Panc1 (cell line): ENCODE results near the gene EFCC1. TPM values are rescaled to one million over a fixed set of nuclear protein-coding genes. Genes with fewer than 3 reads are reported as not detected.

Experiments
- ATAC-seq: fragments of 200-7000 bp; cut with Tn5 transposase; 2 replicates; pipeline ENCODE4 v1.9.1; 2020; ENCODE audit warnings: mild to moderate bottlenecking, moderate library complexity
- BruUV-seq: library from RNA; stranded (reverse); fragments of 400-500 nt; replicated peaks from 2 replicates; lab custom pipeline; 2021; lab: Mats Ljungman, UMichigan
- CTCF ChIA-PET: fragments of 300-600 bp; sonication (Branson Sonifier 250); formaldehyde crosslinking; loops from one replicate; lab custom pipeline; 2022; ENCODE audit warnings: antibody characterized with exemption; lab: Charles Lee
- POLR2A ChIA-PET: fragments of 300-600 bp; sonication (Branson Sonifier 250); formaldehyde crosslinking; loops from one replicate; lab custom pipeline; 2022; ENCODE audit warnings: antibody characterized with exemption; lab: Charles Lee
- DNase-seq: peaks from one replicate; pipeline ENCODE4 v3.0.0-alpha.2; 2010; ENCODE audit warnings: low read depth, low spot score
- H3K27ac ChIP-seq: 2 replicates; pipeline ENCODE4 v1.5.1; 2011; ENCODE audit warnings: mild to moderate bottlenecking, low read length, inconsistent platforms
- H3K27me3 ChIP-seq: fragments of 200-500 bp; sonication (Bioruptor generic); 2 replicates; pipeline ENCODE4 v1.6.0; 2014; ENCODE audit warnings: low read length, inconsistent platforms; ENCODE audit not compliant: control insufficient read depth, insufficient read depth
- H3K36me3 ChIP-seq: fragments of 200-500 bp; sonication (Bioruptor generic); 2 replicates; pipeline ENCODE4 v1.5.1; 2014; ENCODE audit warnings: inconsistent platforms, mild to moderate bottlenecking, low read length, moderate library complexity; ENCODE audit not compliant: control insufficient read depth, insufficient read depth
- H3K4me1 ChIP-seq: 2 replicates; pipeline ENCODE4 v1.5.1; 2011; ENCODE audit warnings: inconsistent platforms, mild to moderate bottlenecking, low read length, moderate library complexity; ENCODE audit not compliant: control insufficient read depth, insufficient read depth
- H3K4me3 ChIP-seq, 2 experiments: 2 replicates each; pipeline ENCODE4 v1.5.1; 2011 to 2012; ENCODE audit warnings: low read depth in 2 of 2, low read length in 2 of 2, mild to moderate bottlenecking in 2 of 2, inconsistent platforms in 1 of 2, moderate library complexity in 1 of 2
- H3K9me3 ChIP-seq: fragments of 200-500 bp; sonication (Bioruptor generic); 2 replicates; pipeline ENCODE4 v1.5.1; 2014; ENCODE audit warnings: low read depth, mild to moderate bottlenecking, inconsistent platforms, low read length, moderate library complexity; ENCODE audit not compliant: control insufficient read depth, insufficient read depth
- POLR2AphosphoS5 ChIP-seq: IDR thresholded peaks from 2 replicates; pipeline ENCODE4 v1.6.1; 2012; ENCODE audit warnings: mild to moderate bottlenecking, low read depth, low read length, moderate library complexity
- SIN3A ChIP-seq: IDR thresholded peaks from 2 replicates; pipeline ENCODE4 v1.6.1; 2012; ENCODE audit warnings: low read depth, mild to moderate bottlenecking, low read length, moderate library complexity, borderline replicate concordance; ENCODE audit not compliant: insufficient read depth
- TCF7L2 ChIP-seq: IDR thresholded peaks from 2 replicates; pipeline ENCODE4 v1.6.1; 2011; ENCODE audit warnings: mild to moderate bottlenecking, low read depth, low read length, inconsistent platforms
- in situ Hi-C: cut with HindIII; loops from 2 replicates; pipeline ENCODE4 v1.10.0; 2016; ENCODE audit warnings: low sequenced_read_pairs, low pct_unique_long_range_greater_than_20kb
- intact Hi-C: fragments of 100-400 bp; cut with micrococcal nuclease; formaldehyde crosslinking; loops from one replicate; pipeline ENCODE4 v1.10.0; 2022; ENCODE audit not compliant: unreplicated experiment
- total RNA-seq: library from RNA; stranded (reverse); gene quantifications from one replicate; pipeline ENCODE4 v1.2.1, GENCODE V29; 2021; ENCODE audit not compliant: unreplicated experiment
- TF ChIP-seq, protein P1 (sequence below), 2 experiments: IDR thresholded peaks; 2 replicates each; pipeline ENCODE4 v1.6.1; 2011 to 2012; ENCODE audit warnings: low read depth in 2 of 2, control low read depth in 1 of 2, low read length in 1 of 2, mild to moderate bottlenecking in 1 of 2, moderate library complexity in 1 of 2; ENCODE audit not compliant: insufficient read depth in 1 of 2
- TF ChIP-seq, protein P2 (sequence below): fragments of 450-650 bp; IDR thresholded peaks from 2 replicates; pipeline ENCODE4 v1.5.1; 2017; ENCODE audit warnings: mild to moderate bottlenecking

The EFCC1 gene
- total RNA-seq, 1 experiment from 2014 or later = 0.15 TPM

DNA sequence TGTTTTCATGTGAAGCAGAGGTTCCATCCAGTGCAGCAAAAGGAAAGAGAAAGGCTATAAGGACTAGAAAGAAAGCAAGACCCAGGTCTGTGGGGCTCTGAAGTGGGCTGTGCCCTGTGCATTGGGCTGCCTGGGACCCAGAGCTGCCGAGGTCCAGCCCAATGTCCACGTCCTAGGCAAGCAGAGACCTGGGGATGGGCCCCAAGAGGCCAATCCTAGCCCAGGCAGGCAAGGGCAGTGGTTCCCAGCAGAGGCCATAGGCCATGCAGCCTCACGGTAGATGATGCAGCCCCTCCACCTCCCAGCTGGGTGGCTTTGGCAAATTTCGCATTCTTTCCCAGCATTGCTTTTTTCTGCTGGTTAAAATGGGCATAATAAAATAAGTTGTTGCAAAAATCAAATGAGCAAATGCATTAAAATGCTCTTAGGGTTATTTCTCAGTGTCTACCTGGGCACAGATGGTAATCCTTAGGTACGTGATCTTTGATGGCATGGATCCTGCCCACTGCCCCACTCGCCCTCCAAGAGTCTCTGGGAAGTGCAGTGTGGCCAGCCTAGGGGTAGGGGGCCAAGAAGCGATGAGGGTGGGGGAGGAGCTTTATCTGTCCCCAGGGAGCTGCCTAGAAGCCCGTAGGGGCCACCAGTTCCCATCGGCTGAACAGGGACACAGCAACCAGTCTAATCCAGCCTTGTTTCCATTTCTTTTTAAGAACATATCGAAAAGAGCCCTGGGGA is 37.2 kb downstream of the EFCC1 start:
- no peak overlapping the region for H3K27ac ChIP-seq
- DNase-seq (no peak), ATAC-seq (no peak)
- POLR2A ChIA-PET = interaction anchor here (0.7 kb wide), 1 partner anchor 25 kb away, joined by 5 read pairs; no protein-coding TSS in a partner anchor
- in situ Hi-C loops (no loop called here), intact Hi-C loops (no loop called here)
- no peaks in the 10 kb centered on the region for H3K9me3 ChIP-seq
- no peak overlapping the region for H3K4me3 ChIP-seq
- CTCF ChIA-PET = interaction anchor here (1.3 kb wide), 1 partner anchor 14 kb away, joined by 5 read pairs; no protein-coding TSS in a partner anchor
- H3K4me1 ChIP-seq = 0 out of 2 replicates have a peak, but pooled peaks cover 7% of the 10 kb centered on the region
- no peaks in the 10 kb centered on the region for H3K36me3 ChIP-seq
- BruUV-seq = no TSS peak
- TF ChIP-seq, protein P1, sequence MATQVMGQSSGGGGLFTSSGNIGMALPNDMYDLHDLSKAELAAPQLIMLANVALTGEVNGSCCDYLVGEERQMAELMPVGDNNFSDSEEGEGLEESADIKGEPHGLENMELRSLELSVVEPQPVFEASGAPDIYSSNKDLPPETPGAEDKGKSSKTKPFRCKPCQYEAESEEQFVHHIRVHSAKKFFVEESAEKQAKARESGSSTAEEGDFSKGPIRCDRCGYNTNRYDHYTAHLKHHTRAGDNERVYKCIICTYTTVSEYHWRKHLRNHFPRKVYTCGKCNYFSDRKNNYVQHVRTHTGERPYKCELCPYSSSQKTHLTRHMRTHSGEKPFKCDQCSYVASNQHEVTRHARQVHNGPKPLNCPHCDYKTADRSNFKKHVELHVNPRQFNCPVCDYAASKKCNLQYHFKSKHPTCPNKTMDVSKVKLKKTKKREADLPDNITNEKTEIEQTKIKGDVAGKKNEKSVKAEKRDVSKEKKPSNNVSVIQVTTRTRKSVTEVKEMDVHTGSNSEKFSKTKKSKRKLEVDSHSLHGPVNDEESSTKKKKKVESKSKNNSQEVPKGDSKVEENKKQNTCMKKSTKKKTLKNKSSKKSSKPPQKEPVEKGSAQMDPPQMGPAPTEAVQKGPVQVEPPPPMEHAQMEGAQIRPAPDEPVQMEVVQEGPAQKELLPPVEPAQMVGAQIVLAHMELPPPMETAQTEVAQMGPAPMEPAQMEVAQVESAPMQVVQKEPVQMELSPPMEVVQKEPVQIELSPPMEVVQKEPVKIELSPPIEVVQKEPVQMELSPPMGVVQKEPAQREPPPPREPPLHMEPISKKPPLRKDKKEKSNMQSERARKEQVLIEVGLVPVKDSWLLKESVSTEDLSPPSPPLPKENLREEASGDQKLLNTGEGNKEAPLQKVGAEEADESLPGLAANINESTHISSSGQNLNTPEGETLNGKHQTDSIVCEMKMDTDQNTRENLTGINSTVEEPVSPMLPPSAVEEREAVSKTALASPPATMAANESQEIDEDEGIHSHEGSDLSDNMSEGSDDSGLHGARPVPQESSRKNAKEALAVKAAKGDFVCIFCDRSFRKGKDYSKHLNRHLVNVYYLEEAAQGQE (IDR thresholded peaks at IDR 0.05; ENCODE audit: insufficient read depth in 1 of 2, low read depth in 2 of 2, low read length in 1 of 2) = no peak
- TF ChIP-seq TCF7L2 (no peak), POLR2AphosphoS5 (no peak), SIN3A (no peak)
- TF ChIP-seq, protein P2, sequence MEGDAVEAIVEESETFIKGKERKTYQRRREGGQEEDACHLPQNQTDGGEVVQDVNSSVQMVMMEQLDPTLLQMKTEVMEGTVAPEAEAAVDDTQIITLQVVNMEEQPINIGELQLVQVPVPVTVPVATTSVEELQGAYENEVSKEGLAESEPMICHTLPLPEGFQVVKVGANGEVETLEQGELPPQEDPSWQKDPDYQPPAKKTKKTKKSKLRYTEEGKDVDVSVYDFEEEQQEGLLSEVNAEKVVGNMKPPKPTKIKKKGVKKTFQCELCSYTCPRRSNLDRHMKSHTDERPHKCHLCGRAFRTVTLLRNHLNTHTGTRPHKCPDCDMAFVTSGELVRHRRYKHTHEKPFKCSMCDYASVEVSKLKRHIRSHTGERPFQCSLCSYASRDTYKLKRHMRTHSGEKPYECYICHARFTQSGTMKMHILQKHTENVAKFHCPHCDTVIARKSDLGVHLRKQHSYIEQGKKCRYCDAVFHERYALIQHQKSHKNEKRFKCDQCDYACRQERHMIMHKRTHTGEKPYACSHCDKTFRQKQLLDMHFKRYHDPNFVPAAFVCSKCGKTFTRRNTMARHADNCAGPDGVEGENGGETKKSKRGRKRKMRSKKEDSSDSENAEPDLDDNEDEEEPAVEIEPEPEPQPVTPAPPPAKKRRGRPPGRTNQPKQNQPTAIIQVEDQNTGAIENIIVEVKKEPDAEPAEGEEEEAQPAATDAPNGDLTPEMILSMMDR = no peak
- H3K27me3 ChIP-seq = no peaks in the 10 kb centered on the region

DNA sequence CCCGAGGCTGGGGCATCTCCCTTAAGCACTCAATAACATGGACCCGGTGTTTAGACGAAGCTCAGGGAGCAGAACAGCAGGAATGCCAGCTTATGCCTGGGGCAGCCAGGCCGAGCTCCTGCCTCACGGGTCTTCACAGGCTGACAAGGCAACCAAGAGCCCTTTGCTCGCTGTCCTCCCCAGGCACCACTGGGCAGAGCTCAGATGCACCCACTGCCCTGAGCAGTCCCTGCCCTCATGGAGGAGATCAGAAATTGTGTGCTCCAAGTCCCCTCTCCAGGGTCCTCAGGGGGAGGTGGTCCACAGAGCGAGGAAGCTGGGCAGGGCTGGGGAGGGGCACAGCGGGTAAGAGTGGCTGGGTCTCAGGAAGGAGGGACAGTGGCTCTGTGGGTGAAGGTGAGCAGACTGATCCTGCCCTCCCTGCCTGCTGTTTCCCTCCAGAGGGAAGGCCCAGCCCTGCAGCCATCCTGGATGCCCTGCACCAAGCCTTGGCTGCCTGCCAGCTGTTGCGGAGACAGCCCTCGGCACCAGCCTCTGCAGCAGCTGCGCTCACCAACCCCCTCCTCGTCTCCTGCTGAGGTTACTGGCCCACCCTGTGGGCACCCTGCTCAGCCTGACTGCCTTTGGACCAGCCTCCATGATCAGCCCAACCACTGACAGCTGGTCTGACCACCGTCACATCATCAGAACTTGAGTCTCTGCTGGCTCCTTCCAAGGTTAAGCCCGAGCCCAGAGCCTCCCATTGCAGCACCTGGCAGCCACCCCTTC is 38.4 kb downstream of the EFCC1 start:
- DNase-seq (no peak), ATAC-seq (peak; percentile 68; the same call in 1 of the 2 replicates)
- POLR2A ChIA-PET = no interaction called here
- H3K27me3 ChIP-seq = no peaks in the 10 kb centered on the region
- CTCF ChIA-PET = interaction anchor here (0.9 to 1.3 kb wide), 2 partner anchors 13 to 14 kb away, joined by 3 to 5 read pairs; no protein-coding TSS in a partner anchor
- in situ Hi-C loops = no loop called here
- intact Hi-C loops = no loop called here
- no peak overlapping the region for H3K27ac ChIP-seq
- H3K4me1 ChIP-seq = 0 out of 2 replicates have a peak, but pooled peaks cover 7% of the 10 kb centered on the region
- no peak overlapping the region for H3K4me3 ChIP-seq
- no TSS peak for BruUV-seq
- no peaks in the 10 kb centered on the region for H3K36me3 ChIP-seq
- TF ChIP-seq, protein P2 = no peak
- TF ChIP-seq POLR2AphosphoS5 = no peak
- no peak for TF ChIP-seq TCF7L2
- TF ChIP-seq, protein P1 (IDR thresholded peaks at IDR 0.05; ENCODE audit: insufficient read depth in 1 of 2, low read depth in 2 of 2, low read length in 1 of 2) = no peak
- TF ChIP-seq SIN3A = no peak
- H3K9me3 ChIP-seq = no peaks in the 10 kb centered on the region
